HepG2 (cell line): Measurements from ENCODE around the gene DPEP3. TPM values are rescaled to one million over a fixed set of nuclear protein-coding genes. Genes with fewer than 3 reads are reported as not detected.

Experiments
- HBP1 ChIP-seq: IDR thresholded peaks from 2 replicates; pipeline ENCODE4 v1.6.1; 2016; ENCODE audit warnings: low read depth, control low read depth
- JDP2 ChIP-seq: sonication (generic); formaldehyde crosslinking; IDR thresholded peaks from 2 replicates; pipeline ENCODE4 v1.8.1; 2022; ENCODE audit warnings: missing genetic modification reagents, borderline replicate concordance
- MNT ChIP-seq: fragments of 450-650 bp; IDR thresholded peaks from 2 replicates; pipeline ENCODE4 v1.6.1; 2016
- NFE2 ChIP-seq: sonication (generic); formaldehyde crosslinking; IDR thresholded peaks from 2 replicates; pipeline ENCODE4 v1.4.0; 2020; ENCODE audit warnings: missing genetic modification reagents
- SP5 ChIP-seq: IDR thresholded peaks from 2 replicates; pipeline ENCODE4 v1.6.1; 2016; ENCODE audit warnings: low read depth, borderline replicate concordance
- TEAD2 ChIP-seq: sonication (generic); formaldehyde crosslinking; IDR thresholded peaks from 2 replicates; pipeline ENCODE4 v1.9.0; 2021; ENCODE audit warnings: missing genetic modification reagents
- XRCC5 ChIP-seq: fragments of 200-400 bp; formaldehyde crosslinking; optimal IDR thresholded peaks from 2 replicates; pipeline ENCODE3; 2017; ENCODE audit warnings: mild to moderate bottlenecking, low read length
- ZNF12 ChIP-seq: sonication (generic); formaldehyde crosslinking; IDR thresholded peaks from 2 replicates; pipeline ENCODE4 v1.5.0; 2020; ENCODE audit warnings: missing genetic modification reagents
- ZNF543 ChIP-seq: sonication (generic); formaldehyde crosslinking; IDR thresholded peaks from 2 replicates; pipeline ENCODE4 v1.4.0; 2020; ENCODE audit warnings: mild to moderate bottlenecking, missing genetic modification reagents
- ZNF574 ChIP-seq: sonication (generic); formaldehyde crosslinking; IDR thresholded peaks from 2 replicates; pipeline ENCODE4 v1.4.0; 2020; ENCODE audit warnings: missing genetic modification reagents
- ZNF781 ChIP-seq: sonication (generic); formaldehyde crosslinking; IDR thresholded peaks from 2 replicates; pipeline ENCODE4 v1.5.1; 2020; ENCODE audit warnings: borderline replicate concordance, mild to moderate bottlenecking, missing genetic modification reagents; ENCODE audit errors: not compliant biosample characterization
- polyA plus RNA-seq, 8 experiments: library from polyadenylated mRNA; depleted of rRNA in 3 of 8; stranded (reverse) in 7 of 8; unstranded in 1 of 8; fragments of >200 nt; fragmentation: Illumina TruSeq in 4 of 8; extraction: Trizol in 4 of 8; gene quantifications; 2 replicates each; pipeline versions ENCODE4 v1.2.1 to v1.2.3, GENCODE V29; 2011 to 2016; ENCODE audit warnings: low read depth in 4 of 8, missing spikeins in 1 of 8, mixed read lengths in 1 of 8; ENCODE audit not compliant: insufficient read depth in 1 of 8
- total RNA-seq, 5 experiments: library from RNA; depleted of rRNA; stranded (reverse); fragments of >200 nt; fragmentation: Illumina TruSeq; extraction: Trizol; gene quantifications; 2 replicates each; pipeline ENCODE4 v1.2.3, GENCODE V29; 2016; ENCODE audit warnings: low read depth in 1 of 5
- TF ChIP-seq, protein P1 (sequence below), 2 experiments: sonication (generic) in 1 of 2; formaldehyde crosslinking in 1 of 2; IDR thresholded peaks; 2 replicates each; pipeline versions ENCODE4 v1.4.0 to v1.6.1; 2016 to 2020; ENCODE audit warnings: borderline replicate concordance in 1 of 2, low read depth in 1 of 2, mild to moderate bottlenecking in 1 of 2, missing genetic modification reagents in 1 of 2
- TF ChIP-seq, protein P2 (sequence below): sonication (generic); formaldehyde crosslinking; IDR thresholded peaks from 2 replicates; pipeline ENCODE4 v1.5.1; 2020; ENCODE audit warnings: mild to moderate bottlenecking, missing genetic modification reagents, moderate library complexity

DPEP3 gene
- total and polyA plus RNA-seq, 2 of the 13 experiments (the other 11 are each of a cell fraction or from before 2014, with no cell fraction given), result not detected

- TF ChIP-seq, protein P1, sequence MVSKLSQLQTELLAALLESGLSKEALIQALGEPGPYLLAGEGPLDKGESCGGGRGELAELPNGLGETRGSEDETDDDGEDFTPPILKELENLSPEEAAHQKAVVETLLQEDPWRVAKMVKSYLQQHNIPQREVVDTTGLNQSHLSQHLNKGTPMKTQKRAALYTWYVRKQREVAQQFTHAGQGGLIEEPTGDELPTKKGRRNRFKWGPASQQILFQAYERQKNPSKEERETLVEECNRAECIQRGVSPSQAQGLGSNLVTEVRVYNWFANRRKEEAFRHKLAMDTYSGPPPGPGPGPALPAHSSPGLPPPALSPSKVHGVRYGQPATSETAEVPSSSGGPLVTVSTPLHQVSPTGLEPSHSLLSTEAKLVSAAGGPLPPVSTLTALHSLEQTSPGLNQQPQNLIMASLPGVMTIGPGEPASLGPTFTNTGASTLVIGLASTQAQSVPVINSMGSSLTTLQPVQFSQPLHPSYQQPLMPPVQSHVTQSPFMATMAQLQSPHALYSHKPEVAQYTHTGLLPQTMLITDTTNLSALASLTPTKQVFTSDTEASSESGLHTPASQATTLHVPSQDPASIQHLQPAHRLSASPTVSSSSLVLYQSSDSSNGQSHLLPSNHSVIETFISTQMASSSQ (IDR thresholded peaks at IDR 0.05; ENCODE audit: low read depth), result no peak
- TF ChIP-seq, protein P1 (CRISPR knock-in tag; IDR thresholded peaks at IDR 0.05; ENCODE audit: borderline replicate concordance), result peak; percentile 3; the same call in 1 of the 2 replicates
- TF ChIP-seq ZNF781 (CRISPR knock-in tag) (no peak), SP5 (CRISPR knock-in tag) (no peak), NFE2 (CRISPR knock-in tag) (no peak), TEAD2 (CRISPR knock-in tag) (no peak), ZNF12 (CRISPR knock-in tag) (no peak), ZNF543 (CRISPR knock-in tag) (0 out of 2 replicates have a peak, but pooled peaks have one; percentile 42), HBP1 (no peak), JDP2 (CRISPR knock-in tag) (no peak; the same call in 1 of the 2 replicates), MNT (no peak), ZNF574 (no peak), XRCC5 (no peak)
- TF ChIP-seq, protein P2, sequence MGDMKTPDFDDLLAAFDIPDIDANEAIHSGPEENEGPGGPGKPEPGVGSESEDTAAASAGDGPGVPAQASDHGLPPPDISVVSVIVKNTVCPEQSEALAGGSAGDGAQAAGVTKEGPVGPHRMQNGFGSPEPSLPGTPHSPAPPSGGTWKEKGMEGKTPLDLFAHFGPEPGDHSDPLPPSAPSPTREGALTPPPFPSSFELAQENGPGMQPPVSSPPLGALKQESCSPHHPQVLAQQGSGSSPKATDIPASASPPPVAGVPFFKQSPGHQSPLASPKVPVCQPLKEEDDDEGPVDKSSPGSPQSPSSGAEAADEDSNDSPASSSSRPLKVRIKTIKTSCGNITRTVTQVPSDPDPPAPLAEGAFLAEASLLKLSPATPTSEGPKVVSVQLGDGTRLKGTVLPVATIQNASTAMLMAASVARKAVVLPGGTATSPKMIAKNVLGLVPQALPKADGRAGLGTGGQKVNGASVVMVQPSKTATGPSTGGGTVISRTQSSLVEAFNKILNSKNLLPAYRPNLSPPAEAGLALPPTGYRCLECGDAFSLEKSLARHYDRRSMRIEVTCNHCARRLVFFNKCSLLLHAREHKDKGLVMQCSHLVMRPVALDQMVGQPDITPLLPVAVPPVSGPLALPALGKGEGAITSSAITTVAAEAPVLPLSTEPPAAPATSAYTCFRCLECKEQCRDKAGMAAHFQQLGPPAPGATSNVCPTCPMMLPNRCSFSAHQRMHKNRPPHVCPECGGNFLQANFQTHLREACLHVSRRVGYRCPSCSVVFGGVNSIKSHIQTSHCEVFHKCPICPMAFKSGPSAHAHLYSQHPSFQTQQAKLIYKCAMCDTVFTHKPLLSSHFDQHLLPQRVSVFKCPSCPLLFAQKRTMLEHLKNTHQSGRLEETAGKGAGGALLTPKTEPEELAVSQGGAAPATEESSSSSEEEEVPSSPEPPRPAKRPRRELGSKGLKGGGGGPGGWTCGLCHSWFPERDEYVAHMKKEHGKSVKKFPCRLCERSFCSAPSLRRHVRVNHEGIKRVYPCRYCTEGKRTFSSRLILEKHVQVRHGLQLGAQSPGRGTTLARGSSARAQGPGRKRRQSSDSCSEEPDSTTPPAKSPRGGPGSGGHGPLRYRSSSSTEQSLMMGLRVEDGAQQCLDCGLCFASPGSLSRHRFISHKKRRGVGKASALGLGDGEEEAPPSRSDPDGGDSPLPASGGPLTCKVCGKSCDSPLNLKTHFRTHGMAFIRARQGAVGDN (CRISPR knock-in tag), result no peak; the same call in 1 of the 2 replicates
These were observed 44.0 kb downstream of the DPEP3 start, which contains the start of gene PSMB10 (continued) for GRCh38 chr16:67936124-67936879.
